H1 (cell line): ENCODE results near the gene LTBP4. TPM values are rescaled to one million over a fixed set of nuclear protein-coding genes. Genes with fewer than 3 reads are reported as not detected.

Experiments
- CTCF ChIA-PET: fragments of 300-600 bp; sonication (Branson Sonifier 250); formaldehyde crosslinking; loops from one replicate; lab custom pipeline; 2021; ENCODE audit not compliant: partially characterized antibody; lab: Charles Lee
- POLR2A ChIA-PET: fragments of 300-600 bp; sonication (Branson Sonifier 250); formaldehyde crosslinking; loops from one replicate; lab custom pipeline; 2021; ENCODE audit warnings: inconsistent platforms; ENCODE audit not compliant: partially characterized antibody; lab: Charles Lee
- DNase-seq, 2 experiments: peaks; one replicate each; pipeline versions ENCODE4 v3.0.0 to v3.0.0-alpha.2; 2010 to 2022; ENCODE audit warnings: low spot score in 2 of 2, low read depth in 1 of 2, mixed read lengths in 1 of 2
- FAIRE-seq: peaks from 2 replicates; lab custom pipeline; 2011; peaks lifted over from hg19 to GRCh38; lab: Jason Lieb, UNC
- H2AFZ ChIP-seq: 2 replicates; pipeline ENCODE4 v1.8.1; 2012; ENCODE audit warnings: low read length, inconsistent platforms
- H2AK5ac ChIP-seq: 2 replicates; pipeline ENCODE4 v1.6.1; 2013; ENCODE audit warnings: low read depth, low read length
- H2BK120ac ChIP-seq: replicated peaks from 2 replicates; pipeline ENCODE3; 2013; ENCODE audit warnings: low read depth, low read length, inconsistent platforms
- H2BK12ac ChIP-seq: 2 replicates; pipeline ENCODE4 v1.6.1; 2013; ENCODE audit warnings: low read depth, low read length
- H2BK15ac ChIP-seq: 2 replicates; pipeline ENCODE4 v1.6.1; 2013; ENCODE audit warnings: low read length
- H2BK20ac ChIP-seq: 2 replicates; pipeline ENCODE4 v1.6.1; 2013; ENCODE audit warnings: low read length
- H2BK5ac ChIP-seq: 2 replicates; pipeline ENCODE4 v1.6.1; 2013; ENCODE audit warnings: low read depth, low read length
- H3K14ac ChIP-seq: 2 replicates; pipeline ENCODE4 v1.6.1; 2013; ENCODE audit warnings: inconsistent platforms; ENCODE audit not compliant: insufficient read length
- H3K18ac ChIP-seq: 2 replicates; pipeline ENCODE4 v1.6.1; 2013; ENCODE audit warnings: low read length; ENCODE audit errors: extremely low read depth
- H3K23ac ChIP-seq: 2 replicates; pipeline ENCODE4 v1.6.1; 2013; ENCODE audit warnings: inconsistent platforms; ENCODE audit not compliant: insufficient read length
- H3K23me2 ChIP-seq: 2 replicates; pipeline ENCODE4 v1.6.1; 2013; ENCODE audit warnings: low read depth, low read length
- H3K27ac ChIP-seq: 2 replicates; pipeline ENCODE4 v1.6.1; 2011; ENCODE audit warnings: low read depth, low read length, inconsistent platforms
- H3K27me3 ChIP-seq, 4 experiments: replicated peaks in 1 of 4; 1 replicate in 1 of 4; 2 replicates in 3 of 4; pipeline versions ENCODE4 v1.6.1 to v1.8.1; 2011 to 2013; ENCODE audit warnings: low read length in 3 of 4, mild to moderate bottlenecking in 3 of 4, inconsistent platforms in 2 of 4, mixed read lengths in 2 of 4, moderate library complexity in 1 of 4; ENCODE audit not compliant: control insufficient read depth in 3 of 4, insufficient read depth in 3 of 4; ENCODE audit errors: extremely low read depth in 1 of 4
- H3K36me3 ChIP-seq, 4 experiments: 2 replicates each; pipeline versions ENCODE4 v1.6.1 to v1.8.1; 2011 to 2013; ENCODE audit warnings: mild to moderate bottlenecking in 4 of 4, low read length in 3 of 4, moderate library complexity in 2 of 4, control low read depth in 1 of 4, inconsistent platforms in 1 of 4; ENCODE audit not compliant: insufficient read depth in 4 of 4, control insufficient read depth in 2 of 4
- H3K4ac ChIP-seq: replicated peaks from 2 replicates; pipeline ENCODE3; 2013; ENCODE audit warnings: low read length, low read depth, mixed read lengths, inconsistent platforms; ENCODE audit not compliant: insufficient read length
- H3K4me1 ChIP-seq, 4 experiments: replicated peaks in 1 of 4; 1 replicate in 1 of 4; 2 replicates in 3 of 4; pipeline versions ENCODE4 v1.6.1 to v1.8.1; 2011 to 2013; ENCODE audit warnings: low read length in 3 of 4, inconsistent platforms in 2 of 4, mixed read lengths in 1 of 4; ENCODE audit not compliant: insufficient read depth in 4 of 4, control insufficient read depth in 3 of 4
- H3K4me2 ChIP-seq, 2 experiments: 2 replicates each; pipeline versions ENCODE4 v1.6.1 to v1.8.1; 2011 to 2013; ENCODE audit warnings: low read depth in 2 of 2, low read length in 2 of 2, control low read depth in 1 of 2, inconsistent platforms in 1 of 2, mild to moderate bottlenecking in 1 of 2; ENCODE audit not compliant: insufficient read depth in 1 of 2
- H3K4me3 ChIP-seq, 4 experiments: fragments of 200-600, 300-600 bp in 1 of 4; sonication (generic), shearing (Covaris generic), sonication (Bioruptor Twin) in 1 of 4; 2 replicates each; pipeline versions ENCODE4 v1.5.1 to v1.8.1; 2011 to 2016; ENCODE audit warnings: low read length in 4 of 4, low read depth in 3 of 4, control low read depth in 2 of 4, inconsistent platforms in 2 of 4, mild to moderate bottlenecking in 2 of 4, mixed read lengths in 1 of 4, moderate library complexity in 1 of 4; ENCODE audit not compliant: insufficient read depth in 2 of 4; ENCODE audit errors: extremely low read depth in 1 of 4
- H3K56ac ChIP-seq: replicated peaks from 2 replicates; pipeline ENCODE3; 2013; ENCODE audit warnings: low read depth, mild to moderate bottlenecking, mixed read lengths, low read length, inconsistent platforms; ENCODE audit not compliant: insufficient read length
- H3K79me1 ChIP-seq: 2 replicates; pipeline ENCODE4 v1.6.1; 2013; ENCODE audit warnings: low read depth, low read length, control low read depth
- H3K79me2 ChIP-seq, 2 experiments: 2 replicates each; pipeline versions ENCODE4 v1.6.1 to v1.8.1; 2012 to 2013; ENCODE audit warnings: low read length in 2 of 2, mild to moderate bottlenecking in 2 of 2, inconsistent platforms in 1 of 2; ENCODE audit not compliant: insufficient read depth in 2 of 2, control insufficient read depth in 1 of 2
- H3K9ac ChIP-seq, 4 experiments: replicated peaks in 1 of 4; 1 replicate in 1 of 4; 2 replicates in 3 of 4; pipeline versions ENCODE4 v1.6.1 to v1.8.1; 2011 to 2013; ENCODE audit warnings: low read depth in 3 of 4, low read length in 3 of 4, control low read depth in 2 of 4, mild to moderate bottlenecking in 2 of 4, moderate library complexity in 2 of 4, inconsistent platforms in 1 of 4; ENCODE audit errors: extremely low read depth in 1 of 4
- H3K9me3 ChIP-seq, 2 experiments: 2 replicates each; pipeline versions ENCODE4 v1.6.1 to v1.8.1; 2012 to 2013; ENCODE audit warnings: mild to moderate bottlenecking in 2 of 2, moderate library complexity in 2 of 2, control low read depth in 1 of 2, inconsistent platforms in 1 of 2, low read depth in 1 of 2, low read length in 1 of 2, mixed read lengths in 1 of 2; ENCODE audit not compliant: insufficient read depth in 2 of 2
- H4K20me1 ChIP-seq, 2 experiments: replicated peaks in 1 of 2; 2 replicates each; pipeline versions ENCODE3 to v1.8.1; 2011 to 2013; ENCODE audit warnings: inconsistent platforms in 2 of 2, low read length in 2 of 2, mild to moderate bottlenecking in 1 of 2; ENCODE audit not compliant: insufficient read depth in 2 of 2, control insufficient read depth in 1 of 2
- H4K5ac ChIP-seq: 2 replicates; pipeline ENCODE4 v1.6.1; 2013; ENCODE audit warnings: low read length, low read depth, mixed read lengths, inconsistent platforms; ENCODE audit not compliant: insufficient read length
- H4K8ac ChIP-seq: 2 replicates; pipeline ENCODE4 v1.8.0; 2013; ENCODE audit warnings: mild to moderate bottlenecking, moderate library complexity, low read length, inconsistent platforms; ENCODE audit not compliant: insufficient read depth; ENCODE audit errors: extremely low read depth
- H4K91ac ChIP-seq: replicated peaks from 2 replicates; pipeline ENCODE3; 2013; ENCODE audit warnings: low read length, mixed read lengths, inconsistent platforms; ENCODE audit not compliant: insufficient read length
- HDAC2 ChIP-seq, 2 experiments: fragments of 300-600 bp in 1 of 2; sonication (generic) in 1 of 2; IDR thresholded peaks; 2 replicates each; pipeline ENCODE4 v1.6.1; 2011 to 2012; ENCODE audit warnings: low read depth in 2 of 2, low read length in 2 of 2, mild to moderate bottlenecking in 2 of 2, moderate library complexity in 2 of 2, borderline replicate concordance in 1 of 2, inconsistent platforms in 1 of 2
- NRF1 ChIP-seq: IDR thresholded peaks from 2 replicates; pipeline ENCODE4 v1.6.1; 2011; ENCODE audit warnings: mild to moderate bottlenecking, low read depth, low read length, improper control_type of control experiment
- WGBS, 2 experiments: shearing (Covaris generic) in 1 of 2; methylation state at CpG; one replicate each; pipeline versions ENCODE4 v1.1.6 to v1.1.7; 2013 to 2015; ENCODE audit warnings: low lambda C conversion rate in 2 of 2, mixed read lengths in 2 of 2, inconsistent platforms in 1 of 2, low coverage in 1 of 2, missing lambda C conversion rate in 1 of 2; ENCODE audit not compliant: insufficient replicate concordance in 2 of 2, insufficient coverage in 1 of 2, insufficient read length in 1 of 2; ENCODE audit errors: extremely low coverage in 1 of 2, missing lambda C conversion rate in 1 of 2; 5-methylcytosine and 5-hydroxymethylcytosine counted together
- polyA plus RNA-seq, 7 experiments: library from polyadenylated mRNA; depleted of rRNA in 3 of 7; stranded (reverse) in 5 of 7; unstranded in 2 of 7; fragments of >200 nt in 5 of 7; fragments of 200-250 nt in 2 of 7; gene quantifications; 1 replicate in 5 of 7; 2 replicates in 1 of 7; 4 replicates in 1 of 7; pipeline versions ENCODE4 v1.2.1 to v1.2.3, GENCODE V29; 2011 to 2013; ENCODE audit warnings: missing spikeins in 2 of 7, mixed read lengths in 2 of 7
- total RNA-seq: library from RNA; stranded (reverse); fragmentation: NEBNext Ultra II Directional; extraction: Animal tissue kit (Norgen Biotek cat#: 25700); gene quantifications from 2 replicates; pipeline ENCODE4 v1.2.1, GENCODE V29; 2021

LTBP4 gene
- total and polyA plus RNA-seq, 2 of the 8 experiments (the other 6 are each of a cell fraction or from before 2014, with no cell fraction given) = 54.5 to 77.1 TPM

DNA sequence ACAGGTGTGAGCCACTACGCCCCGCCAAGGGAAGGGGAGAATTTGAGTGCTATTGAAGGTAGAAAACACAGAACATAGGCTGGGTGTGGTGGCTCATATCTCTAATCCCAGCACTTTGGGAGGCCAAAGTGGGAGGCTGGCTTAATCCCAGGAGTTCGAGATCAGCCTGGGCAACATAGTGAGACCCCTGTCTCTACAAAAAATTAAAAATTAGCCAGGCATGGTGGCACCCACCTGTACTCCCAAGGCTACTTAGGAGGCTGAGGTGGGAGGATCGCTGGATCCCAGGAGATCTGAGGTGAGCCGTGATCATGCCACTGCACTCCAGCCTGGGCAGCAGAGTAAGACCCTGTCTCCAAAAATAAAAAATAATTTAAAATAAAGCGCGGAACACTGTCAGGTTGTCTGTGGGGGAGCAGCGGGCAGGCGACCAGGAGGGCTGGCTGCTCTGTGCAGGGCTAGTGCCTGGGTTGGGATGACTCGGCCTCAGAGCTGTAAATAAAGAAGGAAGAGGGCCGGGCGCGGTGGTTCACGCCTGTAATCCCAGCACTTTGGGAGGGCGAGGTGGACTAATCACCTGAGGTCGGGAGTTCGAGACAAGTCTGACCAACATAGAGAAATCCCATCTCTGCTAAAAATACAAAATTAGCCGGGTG lies 41.0 kb downstream of the LTBP4 start:
- FAIRE-seq (no peak), DNase-seq (no peak)
- Histone ChIP-seq H2BK20ac (no peak overlapping the region), H3K27me3 (no peaks in the 10 kb centered on the region; a peak in 2 of 7 replicates), H3K18ac (no peak overlapping the region), H3K4me3 (no peak overlapping the region), H2AK5ac (no peak overlapping the region), H3K23ac (no peak overlapping the region), H4K8ac (no peak overlapping the region; the same call in 1 of the 2 replicates), H2BK12ac (no peak overlapping the region), H4K5ac (no peak overlapping the region), H3K9me3 (no peaks in the 10 kb centered on the region), H2AFZ (no peak overlapping the region), H3K36me3 (no peaks in the 10 kb centered on the region), H3K56ac (no peak overlapping the region)
- TF ChIP-seq NRF1 (no peak), HDAC2 (IDR thresholded peaks at IDR 0.05; ENCODE audit: borderline replicate concordance in 1 of 2, low read depth in 2 of 2, low read length in 2 of 2) (no peak)
- TF ChIP-seq, all 59 proteins: peak for 0
- POLR2A ChIA-PET = no interaction called here
- H3K4ac ChIP-seq = no peak overlapping the region
- 95% methylated on average over 18 of the region's 18 CpGs; no CpG with 5 or more reads in 1 of the 2 experiments for WGBS, 2 experiments
- H2BK15ac ChIP-seq = no peak overlapping the region
- no peak overlapping the region for H2BK120ac ChIP-seq
- no peak overlapping the region for H4K91ac ChIP-seq
- no peak overlapping the region for H2BK5ac ChIP-seq
- H3K23me2 ChIP-seq = no peaks in the 10 kb centered on the region
- H3K27ac ChIP-seq = no peak overlapping the region
- H3K79me2 ChIP-seq = no peaks in the 10 kb centered on the region
- H3K9ac ChIP-seq = no peak overlapping the region
- no peaks in the 10 kb centered on the region for H4K20me1 ChIP-seq
- peaks cover 0 to 3% (median 0%) of the 10 kb centered on the region in 4 experiments; a peak in 1 of 7 replicates for H3K4me1 ChIP-seq
- H3K4me2 ChIP-seq = no peak overlapping the region
- no peaks in the 10 kb centered on the region for H3K79me1 ChIP-seq
- no peak overlapping the region for H3K14ac ChIP-seq
- CTCF ChIA-PET = no interaction called here
